LNCaP clone FGC (cell line): ENCODE measurements around the gene HPS1.
A peak's percentile ranks its signal among the peaks of the same experiment; 100 is the strongest.

ENCODE experiments used
- DNase-seq: peaks from one replicate; pipeline ENCODE4 v3.0.0-alpha.2; 2011; ENCODE audit warnings: low read depth
- H3K4me3 ChIP-seq: 2 replicates; pipeline ENCODE4 v1.5.1; 2011; ENCODE audit warnings: mild to moderate bottlenecking, low read depth, low read length, control low read depth
- CTCF ChIP-seq: IDR thresholded peaks from 2 replicates; pipeline ENCODE4 v1.5.1; 2012; ENCODE audit warnings: mild to moderate bottlenecking; ENCODE audit not compliant: control insufficient read depth, insufficient read depth; ENCODE audit errors: extremely low read depth

The HPS1 gene

GRCh38 chr10:98446661-98447221, at the start of gene HPS1:
TSS of gene HPS1 (minus strand) at chr10:98446935. CDS start at chr10:98443240, 3,695 bp downstream.
- TF ChIP-seq CTCF: no peak
- H3K4me3 ChIP-seq: peak within 1 kb of the TSS; percentile 74
- no peak for DNase-seq

DNA sequence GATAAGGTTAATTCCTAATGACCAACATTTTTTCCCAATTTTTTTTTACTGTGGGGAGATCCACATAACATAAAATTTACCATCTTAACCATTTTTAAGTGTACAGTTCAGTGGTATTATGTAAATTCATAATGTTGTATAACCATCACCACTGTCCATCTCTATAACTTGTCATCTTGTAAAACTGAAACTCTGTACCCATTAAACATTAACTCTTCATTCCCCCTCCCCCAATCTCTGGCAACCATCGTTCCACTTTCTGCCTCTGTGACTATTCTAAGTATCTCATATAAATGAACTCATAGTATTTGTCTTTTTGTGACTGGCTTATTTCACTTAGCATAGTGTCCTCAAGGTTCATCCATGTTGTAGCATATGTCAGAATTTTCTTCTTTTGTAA, 46.0 kb upstream of the HPS1 start:
- TF ChIP-seq CTCF: no peak
- DNase-seq: no peak
- H3K4me3 ChIP-seq: no peak overlapping the region

DNA sequence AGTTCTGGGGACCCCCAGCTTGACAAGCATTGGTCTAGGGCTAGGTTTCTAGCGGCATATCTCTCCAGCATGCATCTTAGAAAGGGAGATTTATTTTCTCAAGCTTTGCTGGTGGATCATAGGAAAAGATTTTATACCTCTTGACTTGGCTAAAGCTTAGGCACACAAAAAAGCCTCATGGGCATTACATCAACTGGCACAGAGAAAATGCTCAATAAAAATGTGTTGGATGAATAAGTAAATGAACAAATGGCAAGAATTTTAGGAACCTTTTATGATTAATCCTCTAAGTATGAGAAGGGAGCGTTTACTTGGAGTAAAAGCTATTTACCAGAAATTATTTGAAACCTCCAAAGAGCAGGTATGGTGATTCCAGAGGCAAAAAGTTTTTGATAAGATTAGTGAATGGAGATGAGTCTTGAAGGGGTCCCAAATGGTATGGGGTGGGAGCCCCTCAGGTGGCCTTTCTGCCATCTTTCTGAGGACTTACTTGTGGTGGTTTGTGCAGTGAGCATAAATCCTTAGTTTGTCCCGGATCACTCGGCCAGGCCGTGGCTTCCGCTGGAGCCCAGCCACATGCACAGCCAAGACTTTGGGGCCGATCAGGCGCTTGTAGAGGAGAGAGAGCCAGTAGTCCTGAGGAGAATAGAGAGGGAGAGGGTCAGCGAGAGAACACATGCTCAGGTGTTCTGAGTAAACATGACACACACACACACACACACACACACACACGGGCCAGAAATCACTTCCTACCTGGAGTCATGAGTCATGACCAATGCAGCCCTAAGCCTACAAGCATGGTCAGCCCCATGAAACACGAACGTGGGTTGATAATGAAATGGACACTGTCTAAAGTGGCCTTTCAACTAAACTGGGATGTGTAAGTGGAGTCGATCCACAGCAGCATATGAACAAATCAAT, 43.1 kb upstream of the HPS1 start:
- no peak for TF ChIP-seq CTCF
- no peak overlapping the region for H3K4me3 ChIP-seq
- DNase-seq: no peak

DNA sequence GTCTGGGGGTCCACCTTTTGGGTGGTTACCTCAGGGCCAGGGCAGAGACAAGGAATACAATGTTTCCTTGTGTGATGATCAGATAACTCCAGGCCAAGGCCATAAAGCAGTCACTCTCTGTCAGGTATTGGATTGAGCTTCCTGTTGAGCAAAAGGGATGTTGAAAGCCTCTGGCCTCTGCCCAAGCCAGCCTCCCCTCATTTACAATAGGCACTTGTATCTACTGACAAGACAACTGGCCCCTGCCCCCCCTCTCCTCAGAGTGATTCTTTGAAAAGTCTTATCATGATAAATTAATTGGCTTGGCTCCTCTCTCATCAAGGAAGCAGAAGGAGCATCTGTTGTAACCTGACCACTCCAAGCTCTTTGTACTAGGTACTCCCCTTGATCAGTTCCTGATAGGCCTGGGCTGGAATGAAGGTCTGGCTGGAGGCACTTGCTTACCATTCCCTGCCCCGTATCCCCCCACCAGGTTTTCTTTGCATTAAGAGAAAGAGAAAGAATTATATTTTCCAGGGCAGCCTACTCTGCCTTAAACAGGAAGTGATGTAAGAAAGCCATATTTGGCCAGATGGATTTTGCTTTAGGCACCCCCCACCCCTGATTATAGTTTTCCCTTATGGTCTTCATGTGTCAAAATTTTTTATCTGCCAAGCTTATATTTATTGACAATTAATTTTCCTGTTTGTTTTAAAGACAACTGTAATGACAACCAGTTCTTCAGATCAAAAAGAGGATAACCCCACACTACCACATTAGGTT, 42.1 kb upstream of the HPS1 start:
- no peak overlapping the region for H3K4me3 ChIP-seq
- no peak for TF ChIP-seq CTCF
- no peak for DNase-seq

GRCh38 chr10:98487649-98488048, 40.9 kb upstream of the HPS1 start:
- no peak overlapping the region for H3K4me3 ChIP-seq
- no peak for TF ChIP-seq CTCF
- DNase-seq: no peak

DNA sequence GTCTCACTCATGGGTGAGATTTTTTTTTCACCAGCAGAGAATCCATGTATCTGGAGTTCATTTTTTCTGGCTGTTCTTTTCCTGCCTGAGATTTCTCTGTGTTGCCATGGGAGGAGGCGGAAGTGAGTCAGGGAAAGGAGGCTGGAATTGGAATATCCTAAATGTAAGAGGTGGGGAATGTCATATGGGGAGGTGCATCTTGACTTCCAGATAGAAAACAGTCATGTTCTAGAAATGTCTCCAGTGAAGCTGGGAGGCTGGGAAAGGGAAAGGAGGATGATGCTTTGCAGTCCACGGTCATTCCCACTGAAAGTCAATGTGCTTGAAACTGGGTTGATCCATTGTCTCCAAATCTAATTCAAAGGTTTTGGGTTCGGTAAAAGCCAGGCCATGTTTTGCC, 39.7 kb upstream of the HPS1 start:
- H3K4me3 ChIP-seq: no peak overlapping the region
- no peak for DNase-seq
- TF ChIP-seq CTCF: no peak
